RPMI8226 (cell line): ENCODE data around the gene SH3RF3.

Experiments used
- DNase-seq: peaks from one replicate; pipeline ENCODE4 v3.0.0-alpha.2; 2015

SH3RF3 gene

DNA sequence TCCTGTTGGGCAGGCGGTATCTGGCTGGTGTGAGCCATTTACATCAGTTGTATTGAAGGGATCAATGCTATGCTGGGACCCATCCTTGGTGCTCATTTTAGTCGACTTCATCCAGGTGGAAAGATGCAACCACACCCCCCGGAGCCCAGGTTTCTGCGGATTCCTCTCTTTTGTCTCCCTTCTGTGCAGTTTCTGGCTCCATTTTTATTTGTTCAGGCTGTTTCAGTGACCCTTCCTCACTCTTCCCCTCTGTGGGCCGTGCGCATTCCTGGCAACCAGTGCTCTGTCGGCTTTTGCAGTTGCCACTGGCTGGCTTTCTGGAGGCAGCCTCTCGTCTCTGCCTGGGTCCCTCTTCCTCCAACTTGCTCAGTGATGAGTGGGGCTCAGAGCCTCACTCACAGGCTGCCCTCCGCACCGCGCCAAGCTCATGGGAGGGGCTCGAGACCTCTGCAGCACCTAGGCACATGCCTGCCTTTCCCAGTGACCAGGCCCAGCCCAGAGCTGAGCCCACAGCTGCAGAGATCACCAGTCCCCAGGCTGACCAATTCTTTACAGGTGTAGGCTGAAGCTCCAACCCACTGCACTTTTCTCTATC, 12.1 kb downstream of the SH3RF3 start:
- DNase-seq: no peak

DNA sequence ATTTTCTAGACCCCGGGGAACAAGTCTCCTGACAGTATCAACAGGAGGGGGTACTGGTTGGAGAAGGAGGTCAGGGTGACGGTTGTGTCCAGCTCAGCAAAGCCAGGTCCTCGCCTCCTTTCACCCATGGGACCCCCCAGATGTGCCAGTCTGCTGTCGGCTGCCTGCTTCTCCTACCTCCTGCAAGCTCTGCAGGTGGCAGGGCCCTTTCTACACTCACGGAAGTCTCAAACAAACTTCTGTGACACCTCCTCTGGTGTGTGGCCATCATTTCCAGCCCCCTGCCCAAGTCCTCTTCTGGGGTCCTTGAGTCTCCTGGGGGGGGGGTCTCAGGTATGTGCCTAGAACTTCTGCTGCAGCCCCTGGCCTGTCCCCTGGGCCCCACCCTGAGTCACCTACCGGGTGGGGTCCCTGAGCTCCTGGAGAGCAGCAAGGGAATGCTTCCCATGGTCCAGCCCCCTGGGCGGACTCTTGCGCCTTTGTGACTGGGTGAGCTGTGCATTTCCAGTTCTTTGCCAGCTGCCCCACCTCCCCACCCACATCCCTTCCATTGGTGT, 12.8 kb downstream of the SH3RF3 start:
- no peak for DNase-seq

DNA sequence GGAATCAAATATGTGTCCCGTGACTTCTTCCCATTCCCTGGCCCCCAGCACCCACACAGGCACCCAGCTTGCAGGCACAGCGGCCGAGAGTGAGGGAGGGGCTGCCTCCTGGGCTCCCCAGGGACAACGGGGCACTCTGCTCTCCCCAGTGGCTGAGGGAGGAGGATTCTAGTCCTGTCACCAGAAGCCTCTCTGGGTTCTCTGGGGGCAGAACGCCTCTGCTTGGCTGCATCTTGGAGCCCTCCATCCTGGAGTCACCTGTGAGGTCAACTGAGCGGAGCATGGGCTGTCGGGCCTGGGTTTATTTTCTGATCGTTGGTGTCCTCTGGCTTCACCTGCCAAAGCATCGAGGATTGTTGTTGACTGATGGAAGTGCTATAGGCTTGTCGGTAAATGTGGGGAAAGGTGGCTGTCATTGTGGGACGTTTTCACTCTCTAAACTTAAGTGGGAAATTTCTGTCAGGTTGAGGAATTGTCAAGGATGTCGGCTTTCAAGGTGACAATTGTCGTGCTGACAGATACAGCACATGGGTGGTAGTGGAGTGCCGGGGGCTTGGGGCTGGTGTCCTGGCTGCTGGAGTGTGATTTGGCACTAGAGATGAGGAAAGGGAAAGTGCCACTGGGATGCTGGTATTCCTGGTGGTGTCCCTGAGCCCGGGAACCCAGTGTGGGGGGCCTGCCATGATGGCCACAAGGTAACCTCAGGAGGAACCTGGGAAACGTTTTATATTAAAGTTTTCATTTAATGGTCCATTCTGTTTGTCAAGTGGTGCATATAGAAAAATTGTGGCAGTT, 13.6 kb downstream of the SH3RF3 start:
- no peak for DNase-seq

DNA sequence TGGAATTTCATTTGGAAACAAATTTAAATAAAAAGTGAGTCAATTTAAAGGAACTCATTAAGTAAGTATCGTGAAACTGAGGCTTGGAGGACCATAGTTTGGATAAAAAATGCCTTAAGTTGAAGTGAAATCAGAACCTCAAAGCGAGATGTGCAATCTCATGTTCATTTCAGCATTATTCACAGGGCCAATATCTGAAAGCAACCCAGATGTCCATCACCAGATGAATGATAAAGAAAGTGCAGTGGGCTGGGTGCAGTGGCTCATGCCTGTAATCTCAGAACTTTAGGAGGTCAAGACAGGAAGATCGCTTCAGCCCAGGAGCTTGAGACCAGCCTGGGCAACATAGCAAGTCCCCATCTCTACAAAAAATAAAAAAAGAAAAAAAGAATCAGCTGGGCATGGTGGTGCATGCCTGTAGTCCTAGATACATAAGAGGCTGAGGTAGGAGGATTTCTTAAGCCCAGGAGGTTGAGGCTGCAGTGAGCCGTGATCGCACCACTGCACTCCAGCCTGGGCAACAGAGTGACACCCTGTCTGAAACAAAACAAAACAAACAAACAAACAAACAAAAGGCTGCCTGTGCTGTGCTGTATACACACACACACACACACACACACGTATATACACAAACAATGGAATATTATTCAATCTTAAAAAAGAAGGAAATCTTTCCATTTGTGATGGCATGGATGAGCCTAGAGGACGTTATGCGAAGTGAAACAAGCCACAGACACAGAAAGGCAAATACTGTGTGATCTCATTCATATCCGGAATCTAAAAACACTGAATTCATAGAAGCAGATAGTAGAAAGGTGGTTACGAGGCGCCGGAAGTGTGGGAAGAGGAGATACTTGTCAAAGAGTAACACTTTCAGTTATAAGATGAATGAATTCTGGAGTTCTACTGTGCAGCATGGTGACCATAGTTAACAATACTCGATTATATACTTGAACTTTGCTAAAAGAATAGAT, 14.5 kb downstream of the SH3RF3 start:
- DNase-seq: no peak

DNA sequence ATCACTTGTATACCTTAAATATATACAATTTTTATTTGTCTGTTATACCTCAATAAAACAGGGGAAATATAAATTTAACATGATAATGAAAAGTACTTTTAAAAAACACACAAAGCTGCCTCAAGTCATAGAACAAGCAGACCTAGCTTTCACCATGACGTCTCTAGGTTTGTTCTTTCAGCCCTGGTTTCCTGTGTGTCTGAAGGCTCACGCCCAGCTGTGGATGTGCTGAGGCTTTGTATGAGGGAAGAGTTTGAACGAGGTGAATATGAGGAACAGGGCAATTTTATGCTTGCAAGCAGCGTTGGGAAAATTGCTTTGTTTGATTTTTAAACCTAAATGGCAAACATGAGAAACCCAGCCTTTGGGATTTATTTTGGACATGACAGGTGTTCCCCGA, 15.3 kb downstream of the SH3RF3 start:
- DNase-seq: no peak

DNA sequence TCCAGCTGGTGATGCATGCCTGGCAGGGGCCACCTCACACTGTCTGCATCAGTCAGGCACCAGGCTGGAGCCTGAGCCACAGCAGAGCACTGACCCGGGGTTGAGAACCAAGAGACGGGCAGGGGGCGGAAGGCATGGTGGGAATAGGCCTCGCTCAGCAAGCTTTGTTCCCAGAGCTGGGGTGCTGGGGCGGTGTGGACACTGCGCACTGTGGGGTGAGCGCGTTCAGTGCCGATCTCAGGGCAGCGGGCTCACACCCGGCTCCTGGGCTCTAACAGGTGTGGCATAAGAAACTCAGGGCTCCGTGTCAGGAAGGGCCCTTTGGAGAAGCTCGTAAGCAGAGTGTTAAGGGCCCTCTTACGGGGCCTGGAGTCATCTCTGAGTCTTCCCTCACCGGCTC, 15.7 kb downstream of the SH3RF3 start:
- DNase-seq: no peak

DNA sequence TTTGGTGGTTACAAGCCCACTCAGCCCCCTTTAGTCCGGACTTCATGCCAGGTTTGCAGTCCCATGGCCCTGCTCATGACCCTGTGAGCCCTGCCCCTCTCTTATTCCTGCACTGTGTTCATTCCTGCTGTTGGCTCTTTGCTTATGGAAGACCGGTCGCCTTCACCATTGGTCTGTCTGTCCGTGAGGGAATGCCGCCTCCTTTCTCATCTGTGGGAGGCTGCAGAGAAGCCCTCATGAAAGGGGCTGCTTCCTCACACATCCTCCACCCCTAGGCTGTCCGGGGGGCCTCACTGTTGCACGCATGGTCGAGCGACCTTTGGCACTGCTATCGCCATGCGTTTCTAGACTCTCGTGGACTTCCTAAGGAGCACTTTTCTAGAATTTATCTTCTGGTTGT, 16.3 kb downstream of the SH3RF3 start:
- no peak for DNase-seq

DNA sequence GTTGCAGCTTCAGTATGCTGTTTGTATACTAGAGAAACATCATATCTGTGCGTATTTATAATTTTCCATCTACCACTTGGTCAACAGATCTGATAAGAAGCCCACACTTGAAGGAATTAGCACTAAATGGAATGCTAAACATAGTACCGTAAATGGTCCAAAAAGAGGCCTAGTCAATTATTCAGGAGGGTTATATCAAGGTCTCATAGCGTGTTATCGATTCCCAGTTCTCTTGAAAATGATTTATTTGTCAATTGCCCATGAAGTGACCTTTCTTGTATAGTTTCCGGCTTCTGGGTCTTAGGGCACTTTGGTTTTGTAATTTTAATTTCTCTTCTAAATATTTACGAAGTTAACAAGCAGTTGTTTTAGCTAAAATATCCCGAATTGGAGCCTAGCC, 18.4 kb downstream of the SH3RF3 start:
- DNase-seq: no peak

DNA sequence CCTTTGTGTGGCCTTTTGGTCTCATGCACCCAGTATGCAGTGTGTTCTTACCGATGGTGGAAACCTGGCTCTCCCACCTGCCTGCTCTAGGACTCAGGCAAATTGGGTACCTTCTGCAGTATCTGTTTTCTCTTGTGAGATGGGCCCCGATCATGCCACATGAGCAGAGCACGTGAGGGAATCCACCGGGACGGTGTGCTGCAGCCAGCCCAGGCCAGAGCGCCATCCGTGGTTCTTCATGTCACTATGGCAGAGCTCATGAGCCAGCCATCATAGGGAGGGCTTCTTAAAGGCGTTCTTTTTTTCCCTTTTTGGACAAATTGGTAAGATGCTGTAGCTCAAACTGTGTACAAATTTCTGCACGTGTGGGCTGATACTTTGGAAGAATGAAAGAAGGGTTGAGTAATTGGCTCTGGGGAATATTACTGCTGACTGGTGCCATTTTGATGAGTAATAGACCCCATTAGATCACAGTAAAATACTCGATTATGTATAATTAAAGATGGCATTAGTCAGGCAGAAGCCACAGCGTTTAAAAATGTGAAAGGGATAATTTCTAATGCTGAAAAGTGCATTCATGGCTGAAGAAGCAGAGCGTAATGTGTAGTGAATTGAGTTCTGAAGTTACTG, 19.2 kb downstream of the SH3RF3 start:
- no peak for DNase-seq

DNA sequence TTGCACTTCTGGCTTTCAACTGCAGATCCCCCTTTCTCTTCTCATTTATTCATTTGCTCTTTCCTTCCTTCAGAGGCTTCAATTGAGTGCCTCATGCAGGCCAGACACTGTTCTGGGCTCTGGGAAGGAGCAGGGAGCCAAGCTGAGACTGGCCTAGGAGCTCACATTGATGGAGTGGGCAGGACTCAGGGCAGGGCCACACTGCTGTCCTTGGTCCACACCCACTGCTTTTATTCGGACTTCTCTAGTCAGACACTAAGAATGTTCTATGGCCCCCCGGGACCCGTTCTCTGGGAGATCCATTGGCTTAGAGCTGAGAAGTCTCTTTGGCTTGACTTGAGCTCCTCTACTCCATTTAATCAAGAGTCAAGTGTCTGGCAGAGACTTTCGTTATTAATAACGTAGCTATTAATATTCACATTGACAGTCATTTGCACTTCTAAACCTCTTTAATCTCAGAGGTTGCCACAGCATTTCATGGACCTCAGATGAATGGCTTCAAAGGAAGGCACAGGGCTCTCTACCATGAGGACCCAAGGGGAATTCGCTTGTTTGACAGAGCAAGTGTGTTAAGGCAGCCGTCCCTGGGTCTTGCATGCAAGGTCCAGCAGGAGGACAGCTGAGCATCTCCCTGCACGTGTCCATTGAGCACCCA, 20.1 kb downstream of the SH3RF3 start:
- DNase-seq: no peak

DNA sequence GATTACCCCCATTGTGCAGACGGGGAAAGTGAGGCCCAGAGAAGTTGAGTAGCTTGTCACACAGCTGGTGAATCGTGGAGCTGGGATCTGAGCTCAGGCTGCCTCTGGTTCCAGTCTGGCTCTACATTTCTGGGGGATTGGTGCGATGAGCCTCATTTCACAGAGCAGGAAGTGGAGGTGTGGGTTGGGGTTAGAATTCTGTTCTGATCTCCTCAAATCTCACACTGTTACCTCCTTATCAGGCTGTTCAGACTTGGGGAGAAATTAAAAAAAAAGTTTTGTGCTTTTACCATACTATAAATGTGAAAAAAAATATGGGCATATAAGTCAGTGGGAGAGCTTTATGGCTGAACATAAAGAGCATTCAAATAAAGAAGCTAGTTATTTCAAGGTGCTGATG, 21.6 kb downstream of the SH3RF3 start:
- no peak for DNase-seq

DNA sequence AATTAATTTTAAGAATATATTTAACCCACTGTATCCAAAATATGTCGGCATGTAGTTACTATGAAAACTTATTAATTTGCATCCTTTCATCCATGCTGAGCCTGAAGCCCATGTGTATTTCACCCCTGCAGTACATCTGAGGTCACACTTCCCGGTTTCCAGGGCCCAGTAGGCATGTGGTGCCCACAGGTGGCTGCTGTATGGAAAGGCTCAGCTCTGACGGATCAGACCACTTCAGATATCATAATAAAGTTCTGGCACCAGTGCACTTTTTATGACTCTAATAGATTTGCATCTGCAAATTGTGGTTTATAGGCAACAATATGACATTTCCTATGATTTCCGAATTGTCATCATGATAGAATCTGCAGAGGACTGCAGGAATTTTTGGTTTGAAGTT, 22.5 kb downstream of the SH3RF3 start:
- DNase-seq: no peak

DNA sequence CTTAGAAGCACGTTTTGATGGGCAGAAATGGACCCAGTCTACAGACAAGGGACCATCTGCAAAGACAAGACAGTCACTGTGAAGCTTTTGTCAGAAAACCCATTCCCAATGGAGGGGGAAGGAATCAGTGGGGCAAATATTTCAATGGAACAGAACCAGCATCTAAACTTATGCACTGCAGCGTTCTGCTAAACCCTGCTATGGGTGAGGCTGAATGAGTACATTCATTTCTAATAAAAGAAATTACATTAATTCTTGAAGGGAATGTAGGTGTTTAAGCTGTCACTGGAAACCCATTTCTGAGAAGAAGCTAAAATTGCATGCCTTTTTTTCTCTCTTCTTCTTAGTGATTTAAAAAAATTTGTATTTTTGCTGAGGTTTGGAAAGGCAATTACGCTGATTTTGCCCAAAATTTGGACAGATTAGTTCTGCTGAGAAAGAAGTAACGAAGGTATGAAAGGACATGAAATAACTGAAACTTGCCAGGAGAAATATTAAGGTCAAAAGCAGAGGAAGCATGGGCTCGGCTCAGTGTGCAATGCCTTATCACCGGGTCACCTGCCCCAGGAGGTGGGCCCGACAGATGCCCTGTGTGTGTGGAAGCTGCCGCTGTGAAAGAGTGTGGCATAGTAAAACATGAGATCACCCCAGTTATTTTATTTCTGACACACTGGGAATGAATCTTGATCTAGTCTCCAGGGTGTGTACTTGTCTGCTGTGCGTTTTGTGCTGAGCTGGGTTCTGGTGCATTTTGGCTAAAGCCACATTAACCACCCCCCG, 24.2 kb downstream of the SH3RF3 start:
- DNase-seq: no peak

DNA sequence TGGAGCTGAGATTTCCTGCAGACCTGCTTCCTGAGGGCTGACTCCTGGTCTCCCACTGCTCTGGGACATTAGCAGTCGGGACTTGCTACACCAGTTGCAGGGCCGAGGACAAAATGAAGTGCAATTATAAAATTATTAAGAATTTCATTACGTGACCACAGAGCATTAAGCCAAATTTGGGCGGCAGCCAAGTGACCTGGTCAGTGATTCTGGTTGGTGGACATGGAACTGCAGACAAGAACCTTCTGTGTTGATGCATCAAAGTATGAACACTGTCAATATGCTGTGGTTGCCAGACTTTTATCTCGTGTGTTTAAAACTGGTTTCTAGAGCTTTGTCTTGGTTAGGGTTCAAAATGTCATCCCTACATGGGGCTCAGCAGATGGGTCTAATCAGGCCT, 24.8 kb downstream of the SH3RF3 start:
- DNase-seq: no peak

DNA sequence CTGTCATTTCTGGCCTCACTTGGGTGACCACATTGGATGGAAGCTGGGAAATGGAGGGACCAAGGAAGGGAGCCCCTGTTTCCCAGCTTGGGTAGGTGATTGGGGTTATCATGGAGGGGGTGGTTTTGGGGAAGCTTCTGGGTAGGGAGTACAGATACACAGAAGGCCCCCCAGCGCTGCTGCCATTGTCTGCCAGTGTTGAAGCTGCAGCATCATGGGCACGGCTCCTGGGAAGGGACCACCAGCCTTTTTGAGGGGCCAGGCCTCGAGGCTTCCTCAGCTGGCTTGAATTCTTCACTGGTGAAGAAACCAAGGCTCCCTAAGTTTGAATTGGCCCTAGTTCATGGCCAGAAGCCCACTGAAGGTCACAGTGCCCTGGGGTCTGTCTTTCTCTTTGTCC, 25.2 kb downstream of the SH3RF3 start:
- DNase-seq: no peak

DNA sequence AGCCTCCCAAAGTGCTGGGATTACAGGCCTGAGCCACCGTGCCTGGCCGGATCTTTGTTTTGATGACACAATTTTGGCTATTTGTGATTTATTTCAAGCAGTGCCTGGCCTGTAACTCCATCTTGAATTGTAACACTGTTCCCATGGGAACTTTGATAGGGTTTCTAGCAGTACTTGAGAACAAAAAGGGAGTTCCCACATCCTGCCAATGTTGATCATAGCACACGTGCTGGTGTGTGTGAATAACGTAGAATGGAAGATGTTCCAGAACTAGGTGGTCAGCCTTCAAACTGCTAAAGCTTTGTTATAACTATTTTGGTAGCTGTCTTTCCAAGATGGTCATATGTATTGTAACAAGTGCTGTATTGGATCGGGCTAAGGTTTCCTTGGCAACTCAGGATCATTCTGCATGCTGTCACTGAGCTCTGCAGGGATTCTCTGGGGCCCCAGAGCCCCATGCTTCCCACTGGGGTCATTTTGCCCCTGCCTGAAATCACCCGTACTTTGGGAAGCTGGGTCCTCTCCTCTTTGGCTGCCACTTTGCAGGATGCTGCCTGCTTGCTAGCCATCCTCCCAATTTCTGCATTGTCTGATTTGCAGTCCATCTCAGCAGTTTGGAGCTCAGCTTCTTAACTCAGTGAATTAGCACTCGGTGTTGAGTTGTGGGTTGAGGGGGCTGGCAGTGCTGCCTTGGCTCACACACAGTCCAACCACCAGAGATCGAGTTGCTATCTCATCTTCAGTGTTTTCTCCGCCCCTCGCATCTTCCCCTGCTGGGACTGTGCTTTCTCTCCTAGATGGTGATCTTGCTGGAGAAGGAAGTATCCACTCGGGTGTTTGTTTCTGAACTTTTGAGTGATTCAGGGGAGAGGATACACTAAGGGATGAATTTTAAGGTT, 26.8 kb downstream of the SH3RF3 start:
- no peak for DNase-seq

DNA sequence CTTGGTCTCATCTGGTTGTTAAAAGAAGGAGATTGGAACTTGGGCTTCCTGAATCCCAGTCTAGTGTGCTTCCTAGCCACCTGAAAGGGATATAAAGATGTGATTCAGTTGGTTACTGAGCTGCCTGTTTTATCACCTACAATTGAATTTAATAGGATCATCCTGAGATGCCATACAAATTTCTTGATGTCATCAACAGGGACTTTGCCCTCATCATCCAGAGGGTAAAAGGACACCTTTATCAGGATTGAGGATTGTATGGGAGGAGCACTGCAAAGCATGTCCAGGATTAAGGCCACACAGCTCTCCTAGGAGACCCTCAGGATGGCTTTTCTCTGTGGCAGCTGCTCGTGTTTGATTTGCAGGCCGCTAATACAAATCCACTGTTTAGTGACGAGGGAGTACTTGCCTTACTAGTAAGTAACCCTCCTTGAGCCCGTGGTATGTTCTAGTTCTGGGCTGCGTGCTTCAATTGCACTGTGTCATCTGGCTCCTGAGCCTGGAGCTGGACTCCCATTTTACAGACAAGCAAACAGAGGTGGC, 28.6 kb downstream of the SH3RF3 start:
- no peak for DNase-seq

DNA sequence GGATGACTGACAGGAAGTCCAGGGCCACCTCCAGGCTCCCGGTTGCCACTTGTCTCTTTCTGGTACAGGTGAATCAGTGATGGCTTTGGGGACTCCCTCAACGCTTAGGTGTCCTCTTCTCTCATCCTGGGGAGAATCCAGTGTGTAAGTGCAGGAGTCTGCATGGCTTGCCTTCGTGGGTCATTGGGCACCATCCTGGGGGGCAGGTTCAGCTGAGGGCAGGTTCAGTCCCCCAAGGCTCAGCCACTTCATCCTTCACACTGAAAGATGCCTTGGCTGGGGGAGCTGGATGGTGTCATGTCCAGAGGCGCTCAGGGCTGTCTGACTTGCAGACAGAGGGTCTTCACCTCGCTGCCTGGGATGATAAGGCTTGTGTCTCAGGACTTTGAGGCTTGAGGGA, 29.2 kb downstream of the SH3RF3 start:
- no peak for DNase-seq

DNA sequence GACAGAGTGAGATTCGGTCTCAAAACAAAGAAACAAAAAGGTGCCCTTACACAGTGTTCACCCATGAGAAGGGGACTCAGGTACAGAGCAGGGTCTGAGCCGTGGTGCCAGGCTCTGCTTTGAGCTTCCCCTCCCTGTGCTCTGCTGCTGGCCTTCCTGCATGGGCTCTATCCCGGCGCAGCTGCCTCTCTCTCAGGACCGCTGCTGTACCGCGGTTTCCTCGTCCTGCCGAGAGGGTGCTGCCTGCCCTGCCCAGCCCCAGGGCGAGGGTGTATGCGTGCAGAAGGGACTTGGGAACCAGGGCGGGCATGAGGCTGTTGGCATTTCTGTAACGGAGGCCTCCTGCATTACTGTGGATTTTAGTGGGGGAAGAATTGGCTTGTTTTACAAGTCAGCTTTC, 30.1 kb downstream of the SH3RF3 start:
- no peak for DNase-seq
